Fibroblast of skin of right quadriceps (primary cell): ENCODE results near the gene MBP.
"Not testable (repeated sequence)": the region's sequence is repeated elsewhere in the genome, so short reads cannot be mapped to it uniquely, and the experiment has no call there.

Experiments
- DNase-seq: peaks from one replicate; pipeline ENCODE4 v3.0.0-alpha.2; 2013

The MBP gene

GRCh38 chr18:76982038-76982437, 150.5 kb downstream of the MBP start:
- DNase-seq, result no peak

GRCh38 chr18:76981396-76981968, 151.1 kb downstream of the MBP start:
- DNase-seq, result no peak

- DNase-seq, result no peak
Observed at GRCh38 chr18:76980663-76981395, 151.8 kb downstream of the MBP start.

- DNase-seq, result no peak
Observed at GRCh38 chr18:76979906-76980305, 152.7 kb downstream of the MBP start.

GRCh38 chr18:76979111-76979751, 153.4 kb downstream of the MBP start:
- DNase-seq, result no peak

GRCh38 chr18:76978616-76979015, 154.0 kb downstream of the MBP start:
- no peak for DNase-seq

GRCh38 chr18:76977684-76978232, 154.8 kb downstream of the MBP start:
- DNase-seq, result no peak

- DNase-seq, result no peak
Observed at GRCh38 chr18:76977108-76977621, 155.4 kb downstream of the MBP start.

- DNase-seq, result no peak
Observed at GRCh38 chr18:76975577-76976110, 156.9 kb downstream of the MBP start.

GRCh38 chr18:76974386-76974785, 158.2 kb downstream of the MBP start:
- no peak for DNase-seq

- DNase-seq, result no peak
Observed at GRCh38 chr18:76973520-76974266, 158.9 kb downstream of the MBP start.

GRCh38 chr18:76972846-76973519, 159.6 kb downstream of the MBP start:
- DNase-seq, result no peak

- DNase-seq, result no peak
Observed at GRCh38 chr18:76972241-76972640, 160.3 kb downstream of the MBP start.

GRCh38 chr18:76970770-76971559, 161.6 kb downstream of the MBP start:
- DNase-seq, result no peak

GRCh38 chr18:76967721-76968472, 164.7 kb downstream of the MBP start:
- DNase-seq, result no peak

- DNase-seq, result not testable (repeated sequence)
Observed at GRCh38 chr18:76967299-76967698, 165.3 kb downstream of the MBP start.

GRCh38 chr18:76965555-76966151, 166.9 kb downstream of the MBP start:
- DNase-seq, result not testable (repeated sequence)

- no peak for DNase-seq
Observed at GRCh38 chr18:76963936-76964335, 168.6 kb downstream of the MBP start.

GRCh38 chr18:76962851-76963250, 169.7 kb downstream of the MBP start:
- DNase-seq, result no peak

GRCh38 chr18:76960528-76961035, 172.0 kb downstream of the MBP start:
- no peak for DNase-seq
